Activated CD4-positive, alpha-beta T cell treated with anti-CD3 and anti-CD28 coated beads, Interleukin-2, Interleukin-4, amounts not matched to agents 100 ng/mL and 50 ng/mL, durations not matched to agents 16 hours and 8 hours (primary cell): Measurements from ENCODE around the gene SIX3.
A peak's percentile ranks its signal among the peaks of the same experiment; 100 is the strongest.

ENCODE experiments used
- DNase-seq: peaks from one replicate; pipeline ENCODE4 v3.0.0-alpha.2; 2020; ENCODE audit warnings: low spot score

Gene SIX3

DNA sequence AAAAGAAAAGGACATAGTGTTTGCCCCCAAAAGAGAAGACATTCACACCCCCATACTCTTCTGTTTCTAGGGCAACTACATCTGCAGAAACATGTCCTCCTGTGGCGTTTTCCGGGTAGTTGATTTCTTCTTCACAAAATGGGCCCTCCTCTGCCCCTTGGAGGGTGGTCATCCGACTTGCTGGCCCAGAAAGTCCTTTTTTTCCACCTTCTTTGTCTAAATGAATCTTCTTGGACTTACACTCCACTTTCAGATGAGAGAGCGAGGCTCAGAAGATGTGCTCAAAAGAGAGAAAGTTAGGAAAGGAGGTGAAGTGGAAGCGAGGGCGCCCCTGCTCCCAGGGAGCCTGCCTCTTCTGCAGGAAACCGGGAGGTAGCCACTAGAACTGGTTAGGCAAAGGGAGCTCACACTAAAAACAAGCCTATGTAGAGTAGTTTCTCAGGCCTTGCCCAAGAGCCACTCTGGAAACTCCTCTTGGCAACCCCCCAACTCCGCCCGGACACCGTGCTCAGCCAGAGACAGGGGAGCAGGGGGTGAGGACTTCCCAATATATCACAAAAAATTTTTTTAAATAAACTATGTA, 10.2 kb upstream of the SIX3 start:
- no peak for DNase-seq

DNA sequence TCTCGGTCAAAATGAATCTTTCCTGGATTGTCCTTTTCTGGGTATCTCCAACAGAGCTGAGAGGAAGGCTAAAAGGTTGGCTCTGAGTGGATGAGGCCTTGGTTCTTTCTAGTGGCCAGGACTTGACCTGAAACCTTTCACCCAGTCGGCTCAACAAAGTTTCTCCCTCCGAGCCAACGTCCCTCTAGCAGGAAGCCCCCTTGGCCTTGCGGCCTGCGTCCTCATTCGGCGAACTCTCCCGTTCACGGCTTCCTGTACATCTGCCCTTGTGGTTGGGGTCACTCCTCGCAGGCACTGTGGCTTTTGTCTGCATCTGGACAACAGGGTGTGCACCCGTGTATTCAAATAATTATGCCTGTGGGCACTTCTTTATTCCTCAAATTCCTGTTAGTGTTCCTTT, 9.4 kb upstream of the SIX3 start:
- no peak for DNase-seq

DNA sequence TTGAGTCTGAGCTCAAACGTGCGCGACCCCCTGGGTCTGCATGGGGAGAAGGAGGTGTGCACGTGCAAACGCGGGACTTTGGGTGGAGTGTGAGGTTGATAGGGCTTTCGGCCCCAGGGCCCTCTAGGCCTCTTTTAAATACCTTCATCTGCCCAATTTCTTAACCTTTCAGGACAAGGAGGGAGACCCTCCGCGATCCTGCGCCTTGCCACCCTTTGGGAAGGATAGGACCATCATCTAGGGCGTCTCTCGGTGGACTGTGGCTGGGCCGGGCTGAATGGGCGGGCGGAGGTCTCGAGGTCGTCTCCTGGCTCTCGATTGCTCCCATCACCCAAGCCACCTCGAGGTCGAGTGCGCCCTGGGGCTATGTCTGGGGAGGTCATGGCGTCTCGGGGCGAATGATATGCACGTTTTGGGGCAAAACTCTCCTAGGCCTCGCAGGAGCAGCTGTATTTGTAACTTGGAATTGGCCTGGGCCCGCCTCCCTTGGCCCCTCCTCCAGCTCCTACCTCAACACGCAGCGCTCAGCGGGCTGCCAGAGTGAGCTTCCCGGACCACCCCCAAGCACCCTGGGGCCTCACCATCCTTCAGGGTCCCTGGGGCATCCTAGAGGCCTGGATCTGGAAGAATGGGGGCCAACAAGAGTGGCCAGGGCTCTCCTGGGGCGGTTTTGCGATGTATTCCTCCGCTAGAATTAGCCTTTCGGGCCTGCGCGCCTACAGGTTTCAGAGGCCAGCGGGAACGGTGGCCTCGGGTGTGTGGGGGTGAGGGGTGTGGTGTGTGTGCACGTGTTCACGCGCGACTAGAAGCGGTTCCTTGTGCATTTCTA, 8.7 kb upstream of the SIX3 start:
- no peak for DNase-seq

DNA sequence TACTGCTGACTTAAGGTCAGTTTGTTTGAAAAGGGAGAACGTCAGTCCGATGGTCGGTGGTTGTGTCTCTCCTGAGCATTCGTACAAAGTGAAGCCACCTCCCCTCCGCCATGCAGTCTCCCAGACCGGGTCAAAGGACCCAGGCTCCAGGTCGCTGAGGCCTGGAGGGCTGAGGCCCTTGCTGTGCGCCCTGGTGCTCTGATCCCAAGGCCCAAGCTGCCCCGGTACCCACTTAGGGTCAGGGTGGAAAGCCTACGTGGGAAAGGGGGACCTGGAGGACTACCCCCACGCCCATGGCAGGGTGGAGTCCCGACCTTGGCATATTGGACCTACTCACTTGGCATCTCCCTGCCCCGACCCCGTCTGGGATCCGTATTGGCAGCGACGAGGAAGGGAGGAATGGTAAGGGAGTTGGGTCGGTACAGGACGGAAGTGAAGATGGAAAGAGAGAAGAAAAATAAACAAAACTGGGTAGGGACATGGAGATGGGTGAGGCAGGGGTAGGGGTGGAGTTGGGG, 8.0 kb upstream of the SIX3 start:
- DNase-seq = no peak

DNA sequence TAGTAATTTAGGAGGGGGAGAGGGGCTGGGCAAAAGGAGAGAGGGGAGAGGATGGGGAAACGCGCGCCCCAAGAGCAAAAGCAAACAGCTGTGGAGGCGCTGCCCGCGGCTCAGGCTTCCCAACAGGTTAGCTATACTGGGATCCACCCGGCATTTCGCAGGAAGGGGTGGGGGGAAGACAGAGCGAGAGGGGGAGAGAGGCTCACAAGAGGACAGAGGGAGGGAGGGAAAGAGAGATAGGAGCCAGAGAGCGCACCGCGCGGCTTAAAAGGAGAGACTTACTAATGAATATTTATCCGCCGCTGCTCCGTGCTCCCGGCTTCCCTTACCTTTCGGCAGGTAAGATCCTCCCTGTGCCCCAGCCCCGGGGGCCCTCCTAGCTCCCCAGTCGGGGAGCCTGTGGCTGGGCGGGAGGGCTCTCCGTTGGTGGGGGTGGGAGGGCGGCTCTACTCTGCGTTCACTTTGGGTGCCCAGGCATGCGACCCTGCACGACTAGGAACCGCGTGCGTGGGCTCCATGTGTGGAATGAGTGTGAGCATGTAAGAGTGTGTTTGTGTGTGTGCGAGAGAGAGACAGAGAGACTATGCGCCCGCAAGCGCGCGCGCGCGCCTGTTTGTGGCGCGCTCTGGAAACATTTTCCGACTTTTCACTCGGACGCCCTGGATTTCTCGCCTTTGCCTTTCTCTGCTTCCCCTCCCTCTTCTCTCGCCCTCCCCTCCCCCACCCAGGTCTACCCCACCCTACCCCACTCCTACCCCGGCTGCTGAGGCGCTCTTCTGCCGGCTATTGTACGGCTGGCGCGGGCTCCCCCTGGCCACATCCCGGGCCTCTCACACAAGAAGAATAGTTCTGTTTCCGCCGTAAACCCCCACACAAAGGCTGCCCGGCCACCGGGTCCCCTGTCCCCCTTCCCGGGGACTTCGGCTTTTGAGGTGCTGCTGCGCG, 7.2 kb upstream of the SIX3 start:
- DNase-seq = no peak

DNA sequence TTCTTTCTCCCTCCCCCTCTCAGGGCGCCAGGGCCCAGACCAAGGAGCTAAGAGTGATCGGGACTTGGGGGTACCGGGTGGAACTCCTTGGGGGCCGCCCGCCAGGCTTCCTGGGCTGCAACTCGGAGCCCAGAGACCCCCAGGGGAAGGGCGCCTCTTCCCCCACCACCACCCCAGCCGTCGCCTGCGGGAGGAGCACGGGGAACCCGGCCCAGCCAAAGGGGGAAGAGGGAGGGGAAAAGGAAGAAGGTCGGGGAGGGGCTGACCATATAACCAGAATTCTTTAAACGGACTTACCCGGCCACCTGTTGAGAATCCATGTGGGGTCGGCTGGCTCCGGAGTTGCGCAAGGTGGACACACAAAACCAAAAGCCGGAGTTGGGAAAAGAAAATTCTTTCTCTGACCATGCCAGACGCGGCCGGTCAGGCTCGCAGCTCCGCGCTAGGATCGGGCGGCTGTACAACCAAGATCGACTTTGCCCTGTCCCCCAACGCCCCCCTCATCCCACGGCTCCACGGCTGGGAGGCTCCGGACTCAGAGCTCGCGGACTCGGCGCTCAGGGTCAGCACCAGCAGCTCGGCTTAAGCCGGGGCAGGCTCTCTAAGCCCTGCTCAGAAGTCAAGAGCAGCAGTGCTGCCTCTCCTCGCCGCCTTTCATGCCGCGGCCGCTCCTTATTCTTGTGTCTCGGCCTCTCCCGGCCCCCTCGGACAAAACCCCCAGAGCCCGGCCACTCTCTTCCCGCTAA, 6.3 kb upstream of the SIX3 start:
- DNase-seq = no peak

DNA sequence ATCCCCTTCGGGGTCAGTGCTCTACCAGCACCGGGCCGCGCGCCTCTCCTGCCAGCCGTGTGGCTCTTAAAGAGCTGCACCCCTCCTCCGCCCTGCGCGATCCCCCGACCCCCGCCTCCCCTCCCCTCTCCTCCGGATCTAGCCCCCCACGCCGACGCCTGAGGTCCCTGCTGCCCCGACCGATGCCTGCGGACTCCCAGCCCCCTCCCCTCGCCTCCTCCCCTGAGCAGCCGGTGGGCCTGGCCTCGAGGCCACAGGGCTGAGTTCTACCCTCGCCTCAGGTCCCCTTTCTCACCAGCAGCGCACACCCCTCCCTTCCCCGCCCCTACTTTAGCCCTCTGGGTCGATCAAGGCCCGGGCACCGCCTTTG, 5.8 kb upstream of the SIX3 start:
- DNase-seq = no peak

DNA sequence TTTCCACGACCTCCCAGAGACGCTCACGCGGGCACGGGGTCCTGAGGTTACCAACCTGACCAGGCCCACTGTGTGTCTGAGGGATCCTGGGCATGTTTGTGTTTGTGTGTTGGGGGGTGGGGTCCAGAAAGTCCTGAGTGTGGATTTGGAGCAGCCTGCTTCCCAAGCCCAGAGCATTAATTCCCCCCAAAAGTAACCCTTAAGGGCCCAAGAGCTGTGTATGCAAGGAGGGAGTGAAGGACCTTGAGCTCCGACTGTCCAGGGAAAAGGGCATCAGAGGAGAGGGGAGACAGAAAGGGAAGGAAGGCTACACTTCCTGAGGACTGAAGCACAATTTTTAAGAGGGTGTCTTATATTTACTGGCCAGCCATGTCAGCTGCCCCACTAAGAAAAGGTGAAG, 5.2 kb upstream of the SIX3 start:
- DNase-seq = no peak

DNA sequence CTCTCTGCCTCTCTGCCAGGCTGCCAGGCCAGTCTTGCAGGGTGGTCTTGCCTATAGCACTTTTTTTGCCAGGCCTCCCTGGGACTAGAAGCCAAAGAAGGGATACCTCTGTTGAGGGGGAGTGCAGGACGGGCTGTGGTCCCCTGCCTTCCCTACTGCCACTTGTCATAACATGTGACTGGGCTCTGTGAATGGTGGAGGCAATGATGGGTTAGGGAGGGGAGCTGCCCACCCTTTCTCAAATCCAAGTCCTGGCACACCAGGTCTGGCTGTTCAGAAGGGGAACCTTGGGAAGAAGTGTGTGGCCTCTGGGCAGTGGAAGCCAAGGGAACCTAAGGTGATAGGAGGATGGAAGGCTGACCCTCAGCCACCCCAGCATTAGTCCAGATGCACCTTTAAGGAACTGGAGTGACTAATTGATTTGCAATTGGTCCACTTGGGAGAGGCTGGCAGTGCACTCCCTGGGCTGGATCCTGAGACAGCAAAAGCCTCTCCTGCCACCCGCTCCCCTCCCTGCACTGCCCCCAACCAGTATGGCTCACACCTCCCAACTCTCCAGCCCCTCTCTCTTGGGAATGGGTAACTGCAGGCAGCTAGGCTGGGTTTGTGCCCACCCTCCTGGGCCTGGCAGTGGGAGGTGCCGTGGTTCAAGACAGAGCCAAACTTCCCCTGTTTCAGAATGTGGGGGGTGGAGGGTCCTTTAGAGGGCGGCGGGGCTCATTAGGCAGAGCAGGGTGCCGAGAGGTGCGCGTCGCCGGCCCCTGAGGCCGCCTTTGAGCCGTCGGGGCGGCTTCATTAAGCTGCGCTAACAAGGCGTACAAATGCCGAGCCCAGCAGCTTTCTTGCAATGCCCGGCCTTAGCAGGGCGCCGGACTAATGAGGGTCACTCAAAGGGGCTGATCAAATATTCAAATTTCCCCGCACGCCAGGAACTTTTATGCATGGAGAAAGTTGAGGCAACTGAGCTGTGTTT, 4.5 kb upstream of the SIX3 start:
- DNase-seq = no peak

DNA sequence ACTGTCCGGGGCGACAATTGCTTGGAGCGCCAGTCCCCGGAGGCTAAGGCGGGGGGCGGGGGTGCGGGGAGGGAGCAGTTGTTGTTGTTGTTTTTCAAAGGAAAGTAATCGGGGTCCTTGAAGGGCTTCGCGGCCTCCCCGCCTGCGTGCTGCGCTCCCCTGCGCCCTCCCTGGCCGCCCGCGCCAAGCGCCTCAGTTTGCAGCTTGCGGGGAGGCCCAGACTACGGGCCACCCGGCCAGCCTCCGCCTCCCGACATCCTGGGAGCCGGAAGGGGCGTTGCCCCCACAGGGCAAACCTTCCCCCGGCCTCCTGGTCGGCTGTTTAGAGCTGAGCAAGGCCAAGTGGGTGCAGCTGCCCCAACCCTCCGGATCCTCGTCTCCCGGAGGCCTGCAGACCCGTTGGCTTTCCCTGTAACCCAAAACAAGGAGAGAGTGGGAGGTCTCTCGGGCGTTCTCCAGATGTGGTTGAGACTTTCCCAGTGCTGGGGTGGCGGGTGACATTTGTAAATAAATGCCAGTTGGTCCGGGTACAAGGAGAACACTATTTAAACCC, 3.7 kb upstream of the SIX3 start:
- DNase-seq = peak; percentile 33

DNA sequence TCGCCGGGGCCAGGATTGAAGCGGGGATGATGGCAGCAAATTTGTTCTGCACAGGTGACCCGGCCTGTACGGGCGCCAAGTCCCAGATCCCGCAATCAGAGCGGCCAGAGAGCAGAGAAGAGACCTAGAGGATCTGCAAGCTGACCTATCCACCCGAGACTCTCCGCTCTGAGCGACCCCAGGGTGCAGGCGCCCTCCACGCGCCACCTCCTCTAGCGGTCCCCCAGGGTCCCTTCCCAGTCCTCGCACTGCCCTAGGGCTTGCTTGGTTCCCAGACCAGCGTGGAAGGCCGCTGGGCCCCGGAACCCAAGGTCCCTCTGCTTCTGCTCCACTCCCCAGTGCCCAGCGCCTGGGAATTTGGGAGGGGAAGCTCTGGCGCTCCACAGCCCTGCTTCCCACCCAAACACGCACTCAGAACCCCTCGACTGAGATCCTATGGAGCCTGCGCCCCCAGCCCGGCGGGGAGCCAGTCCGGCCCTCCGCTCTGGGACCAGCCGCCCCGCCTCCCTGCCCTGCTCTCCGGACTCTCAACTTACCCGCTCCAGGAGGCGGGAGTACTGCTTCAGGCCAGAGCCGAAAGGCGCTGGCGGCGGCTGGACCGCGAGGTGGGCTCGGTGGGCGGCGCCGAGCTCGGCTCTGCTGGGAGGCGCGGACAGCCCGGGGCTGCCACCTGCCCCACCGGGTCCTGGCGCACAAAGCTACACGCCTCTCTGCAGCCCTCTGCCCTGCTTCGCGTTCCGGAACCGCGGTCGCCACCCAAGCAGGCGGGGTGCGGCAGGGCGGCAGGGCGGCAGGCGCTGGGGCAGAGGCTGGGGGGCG, 3.0 kb upstream of the SIX3 start:
- DNase-seq = no peak

DNA sequence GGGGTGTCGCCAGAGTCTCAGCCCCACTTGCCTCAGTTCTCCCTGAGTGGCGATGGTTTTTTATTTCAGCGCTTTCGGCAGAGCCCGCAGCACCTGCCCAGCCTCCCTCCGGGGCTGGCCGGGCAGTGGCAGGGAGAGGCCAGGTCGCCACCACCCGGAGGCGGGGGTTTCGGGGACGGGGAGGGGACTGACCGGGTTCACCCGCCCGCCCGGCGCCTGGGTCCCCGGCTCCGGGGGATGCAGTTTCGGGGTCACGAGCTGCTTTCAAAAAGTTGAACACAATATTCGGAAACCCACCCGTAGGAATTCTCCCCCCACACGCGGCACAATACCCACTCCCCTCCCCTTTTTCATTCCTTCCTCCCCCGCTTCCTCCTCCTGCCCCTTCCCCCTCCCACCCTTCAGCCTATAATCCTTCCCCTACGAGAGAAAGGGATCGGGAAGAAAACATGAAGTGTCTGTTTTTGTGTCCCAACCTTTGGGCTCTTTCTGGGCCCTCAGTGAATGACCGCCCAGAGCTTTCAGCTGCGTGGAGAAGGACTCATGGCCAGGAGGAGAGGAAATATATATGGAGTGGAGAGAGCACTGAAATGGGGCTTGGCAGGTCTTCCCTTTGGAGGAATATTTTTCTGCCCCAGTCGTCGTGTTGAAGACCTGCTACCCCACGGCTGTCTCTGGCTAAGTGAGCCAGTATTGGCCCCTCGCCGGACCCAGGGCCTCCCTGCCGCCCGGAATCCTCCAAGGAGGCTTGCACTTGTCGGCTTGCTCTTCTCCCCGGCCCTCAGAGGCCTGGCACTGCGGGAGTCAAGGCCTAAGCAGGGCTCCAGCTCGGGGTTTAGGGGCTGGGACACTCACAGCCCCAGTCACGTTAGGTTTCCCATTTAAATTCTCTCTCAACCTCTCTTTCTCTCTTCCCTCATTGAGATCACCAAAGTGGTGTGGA, 2.1 kb upstream of the SIX3 start:
- DNase-seq = no peak

DNA sequence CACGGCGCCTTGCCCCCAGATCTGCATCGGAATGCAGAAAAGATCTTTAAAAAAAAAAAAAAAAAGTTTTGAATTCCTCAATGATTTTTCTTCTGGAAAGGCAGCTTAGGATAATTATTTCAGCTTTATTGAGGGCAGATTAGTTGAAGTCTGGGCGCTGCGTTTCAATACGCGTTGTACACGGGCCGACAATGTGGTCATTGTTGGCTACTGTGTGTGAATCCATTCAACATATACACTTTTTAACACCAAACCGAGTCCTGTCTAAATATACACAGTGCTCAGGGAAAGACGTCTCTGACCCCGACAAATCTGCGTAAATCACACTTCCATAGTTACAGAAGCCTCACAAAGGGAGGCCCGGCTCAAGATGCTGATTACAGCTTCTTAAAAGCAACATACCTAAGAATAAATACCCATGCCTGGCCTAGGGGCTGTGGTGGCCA, 1.4 kb upstream of the SIX3 start:
- no peak for DNase-seq

DNA sequence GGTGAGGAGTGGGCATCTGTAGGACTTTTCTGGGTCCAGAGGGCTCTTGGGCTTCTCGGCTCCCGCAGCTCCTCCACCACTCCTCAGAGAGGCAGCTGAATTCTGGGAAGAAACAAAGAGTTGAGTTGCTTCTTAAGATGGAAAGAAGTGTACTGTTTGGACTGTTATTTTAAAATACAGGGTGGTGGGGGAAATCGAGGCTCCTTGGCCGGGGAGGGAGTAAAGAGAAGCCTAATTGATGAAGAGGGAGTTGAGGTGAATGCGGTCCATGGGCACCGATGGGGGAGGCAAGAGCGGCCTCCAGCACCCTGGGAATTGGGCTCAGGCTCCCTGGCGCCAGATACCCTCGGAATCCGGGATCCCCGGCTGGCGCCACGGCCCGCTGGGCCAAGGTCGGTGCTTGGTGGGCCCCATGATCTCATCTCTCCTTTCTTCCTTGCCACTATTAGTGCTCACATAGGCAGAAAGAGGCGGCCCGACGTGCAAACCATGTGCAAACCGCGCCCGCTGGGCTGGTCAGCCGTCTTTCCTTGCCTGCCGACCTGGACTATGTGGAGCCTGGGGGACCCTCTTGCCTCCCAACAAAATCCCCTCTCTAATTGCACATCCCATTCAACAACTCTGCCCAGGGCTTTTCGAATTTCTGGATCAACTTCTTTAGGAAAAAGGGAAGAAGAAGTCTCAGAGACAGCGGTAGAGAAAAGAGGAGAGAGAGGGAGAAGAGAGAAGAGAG, 604 bp upstream of the SIX3 start:
- no peak for DNase-seq

DNA sequence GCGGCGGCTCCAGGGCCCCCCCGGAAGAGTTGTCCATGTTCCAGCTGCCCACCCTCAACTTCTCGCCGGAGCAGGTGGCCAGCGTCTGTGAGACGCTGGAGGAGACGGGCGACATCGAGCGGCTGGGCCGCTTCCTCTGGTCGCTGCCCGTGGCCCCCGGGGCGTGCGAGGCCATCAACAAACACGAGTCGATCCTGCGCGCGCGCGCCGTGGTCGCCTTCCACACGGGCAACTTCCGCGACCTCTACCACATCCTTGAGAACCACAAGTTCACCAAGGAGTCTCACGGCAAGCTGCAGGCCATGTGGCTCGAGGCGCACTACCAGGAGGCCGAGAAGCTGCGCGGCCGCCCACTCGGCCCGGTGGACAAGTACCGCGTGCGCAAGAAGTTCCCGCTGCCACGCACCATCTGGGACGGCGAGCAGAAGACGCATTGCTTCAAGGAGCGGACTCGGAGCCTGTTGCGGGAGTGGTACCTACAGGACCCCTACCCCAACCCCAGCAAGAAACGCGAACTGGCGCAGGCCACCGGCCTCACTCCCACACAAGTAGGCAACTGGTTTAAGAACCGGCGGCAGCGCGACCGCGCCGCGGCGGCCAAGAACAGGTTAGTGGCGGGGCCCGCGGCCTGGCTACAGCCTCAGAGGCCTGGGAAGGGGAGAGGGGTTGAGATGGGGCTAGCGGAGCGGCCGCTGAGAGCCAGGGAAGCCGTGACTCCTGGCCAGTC, 965 bp downstream of the SIX3 start:
- DNase-seq = no peak

DNA sequence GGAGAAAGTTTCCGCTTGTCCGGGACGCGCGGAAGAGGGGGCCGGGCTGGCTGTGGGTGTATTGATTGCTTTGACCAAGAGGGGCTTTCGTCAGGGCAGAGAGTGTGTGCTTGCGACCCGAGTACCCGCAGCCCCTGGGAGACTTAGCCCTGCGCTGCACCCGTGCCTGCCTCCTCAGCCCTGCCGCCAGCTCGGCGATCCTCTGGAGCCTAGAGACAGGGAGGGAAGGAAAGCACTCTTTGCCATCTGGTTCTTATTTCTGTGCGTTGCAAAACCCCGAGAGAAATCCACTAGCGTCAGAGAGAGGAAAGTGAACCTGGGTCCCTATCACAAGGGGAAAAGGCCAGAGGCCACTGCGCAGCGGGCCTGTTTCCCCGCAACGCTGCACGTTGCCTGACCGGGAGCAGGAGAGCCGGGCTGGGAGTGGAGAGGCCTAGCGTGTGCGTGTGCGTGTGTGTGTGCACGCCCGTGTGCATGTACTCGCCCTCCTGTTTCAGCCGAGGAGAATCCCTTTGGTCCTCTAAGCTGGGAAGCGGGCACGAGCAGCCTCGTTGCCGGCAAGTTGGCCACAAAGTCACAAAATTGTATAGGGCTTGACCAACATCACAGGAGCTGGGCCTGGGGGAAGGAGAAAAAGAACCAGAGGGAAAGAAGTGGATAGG, 1.7 kb downstream of the SIX3 start:
- DNase-seq = no peak
